HFFc6 (cell line): ENCODE results near the gene TUBA1A. TPM values are rescaled to one million over a fixed set of nuclear protein-coding genes. Genes with fewer than 3 reads are reported as not detected.
"Not testable (repeated sequence)": the region's sequence is repeated elsewhere in the genome, so short reads cannot be mapped to it uniquely, and the experiment has no call there.

Source experiments
- DNase-seq: peaks from one replicate; pipeline ENCODE4 v3.0.0-alpha.2; 2018
- H3K27ac Mint-ChIP-seq: 2 replicates; pipeline ENCODE4 v1.8.0; 2020; ENCODE audit warnings: mild to moderate bottlenecking, mixed read lengths
- H3K27me3 Mint-ChIP-seq: 2 replicates; pipeline ENCODE4 v1.8.0; 2021; ENCODE audit warnings: mild to moderate bottlenecking, moderate library complexity, mixed read lengths; ENCODE audit not compliant: insufficient read depth
- H3K36me3 Mint-ChIP-seq: 2 replicates; pipeline ENCODE4 v1.8.0; 2021; ENCODE audit warnings: low read depth, mixed read lengths
- H3K4me1 Mint-ChIP-seq: 2 replicates; pipeline ENCODE4 v1.8.0; 2020; ENCODE audit warnings: low read depth, mixed read lengths
- H3K4me3 Mint-ChIP-seq: 2 replicates; pipeline ENCODE4 v1.8.0; 2020; ENCODE audit warnings: mild to moderate bottlenecking, moderate library complexity, mixed read lengths
- H3K9me3 Mint-ChIP-seq: 2 replicates; pipeline ENCODE4 v1.8.0; 2020; ENCODE audit warnings: mild to moderate bottlenecking, mixed read lengths
- CTCF ChIP-seq: fragments of 200-600 bp; sonication (generic); IDR thresholded peaks from 2 replicates; pipeline ENCODE4 v1.5.0; 2021; ENCODE audit warnings: antibody characterized with exemption, mild to moderate bottlenecking
- total RNA-seq, 6 experiments: library from RNA; stranded (reverse); fragmentation: NEBNext Ultra II Directional; extraction: Animal tissue kit (Norgen Biotek cat#: 25700); gene quantifications; 2 replicates in 1 of 6; 3 replicates in 5 of 6; pipeline ENCODE4 v1.2.3, GENCODE V29; 2021

Gene TUBA1A
- total RNA-seq, 6 experiments from 2014 or later = 227 to 300 (median 257) TPM

DNA sequence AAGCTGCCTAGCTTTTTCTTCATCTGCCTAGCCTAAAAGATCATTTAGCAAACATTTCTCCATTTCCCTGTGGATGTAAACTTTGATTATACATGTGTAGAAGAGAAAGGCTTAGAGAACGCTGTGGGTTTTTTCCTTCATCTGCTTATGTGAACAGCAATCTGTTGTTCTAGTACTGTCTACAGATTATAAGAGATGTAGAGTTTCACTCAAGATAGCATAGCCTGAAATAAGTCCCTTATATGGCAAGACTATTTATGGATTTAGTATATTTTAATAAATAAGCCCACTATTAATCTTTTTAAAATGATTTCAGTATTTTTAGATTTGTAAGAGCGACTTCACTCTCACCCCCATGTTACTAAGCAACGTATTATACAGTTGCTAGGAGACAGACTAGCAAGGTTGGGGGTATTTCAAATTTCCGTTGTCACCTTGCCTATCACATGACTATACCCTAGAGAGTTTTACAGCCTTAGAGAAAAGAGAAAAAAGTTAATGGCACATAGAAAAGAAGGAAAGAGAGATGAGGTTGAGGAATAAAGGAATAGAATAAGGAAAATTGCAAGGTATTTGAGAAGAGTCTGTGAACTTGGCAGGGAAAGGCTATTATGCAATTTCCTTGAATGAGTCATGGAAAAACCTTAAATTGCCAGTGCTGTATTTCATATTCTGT is 12.2 kb upstream of the TUBA1A start:
- no peaks in the 10 kb centered on the region for H3K36me3 Mint-ChIP-seq
- H3K27ac Mint-ChIP-seq = peak overlapping the region; percentile 94
- no peak for TF ChIP-seq CTCF
- H3K27me3 Mint-ChIP-seq = peaks cover 2% of the 10 kb centered on the region
- H3K4me3 Mint-ChIP-seq = peak overlapping the region; percentile 66
- peak; percentile 71 for DNase-seq
- H3K4me1 Mint-ChIP-seq = peaks cover 37% of the 10 kb centered on the region
- no peaks in the 10 kb centered on the region for H3K9me3 Mint-ChIP-seq

GRCh38 chr12:49198431-49199155 is 9.7 kb upstream of the TUBA1A start:
- no peaks in the 10 kb centered on the region for H3K9me3 Mint-ChIP-seq
- peaks cover 37% of the 10 kb centered on the region for H3K4me1 Mint-ChIP-seq
- peak overlapping the region; percentile 80 for H3K4me3 Mint-ChIP-seq
- DNase-seq = peak; percentile 84
- H3K27ac Mint-ChIP-seq = peak overlapping the region; percentile 86
- no peaks in the 10 kb centered on the region for H3K36me3 Mint-ChIP-seq
- TF ChIP-seq CTCF = no peak
- H3K27me3 Mint-ChIP-seq = peaks cover 2% of the 10 kb centered on the region

- DNase-seq = no peak
- Mint-ChIP-seq H3K4me3 (no peak overlapping the region), H3K36me3 (no peaks in the 10 kb centered on the region), H3K4me1 (peaks cover 36% of the 10 kb centered on the region), H3K9me3 (no peaks in the 10 kb centered on the region), H3K27ac (no peak overlapping the region), H3K27me3 (peaks cover 2% of the 10 kb centered on the region)
- no peak for TF ChIP-seq CTCF
These were observed 8.4 kb upstream of the TUBA1A start for GRCh38 chr12:49197256-49197655.

DNA sequence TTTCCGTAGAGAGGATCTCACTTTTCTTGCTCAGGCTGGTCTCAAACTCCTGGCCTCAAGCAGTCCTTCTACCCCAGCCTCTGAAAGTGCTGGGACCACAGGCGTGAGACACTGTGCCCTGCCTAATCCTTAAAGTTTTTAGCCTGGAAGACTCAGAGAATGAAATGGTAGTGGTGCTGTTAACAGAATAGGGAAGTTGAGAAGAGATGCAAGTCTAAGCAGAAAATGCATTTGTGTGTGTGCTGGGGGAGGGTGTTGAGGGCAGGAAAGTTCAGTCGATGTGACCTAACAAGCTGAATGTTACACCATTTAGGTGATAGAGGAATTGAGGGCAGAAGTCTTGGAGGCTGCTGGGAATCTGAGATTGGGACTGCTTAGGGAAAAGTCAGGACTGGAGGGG is 6.9 kb upstream of the TUBA1A start:
- no peak for TF ChIP-seq CTCF

GRCh38 chr12:49193746-49194145 is 4.9 kb upstream of the TUBA1A start:
- not testable (repeated sequence) for DNase-seq, H3K36me3 Mint-ChIP-seq, H3K27ac Mint-ChIP-seq, H3K27me3 Mint-ChIP-seq, H3K9me3 Mint-ChIP-seq, H3K4me3 Mint-ChIP-seq
- peaks cover 19% of the 10 kb centered on the region for H3K4me1 Mint-ChIP-seq

More for the DNA sequence above, 6.9 kb upstream of the TUBA1A start:
- Mint-ChIP-seq H3K9me3 (no peaks in the 10 kb centered on the region), H3K27ac (no peak overlapping the region), H3K4me3 (no peak overlapping the region), H3K36me3 (no peaks in the 10 kb centered on the region), H3K27me3 (peaks cover 2% of the 10 kb centered on the region; the same call in 1 of the 2 replicates), H3K4me1 (peaks cover 21% of the 10 kb centered on the region)
- DNase-seq = no peak

- H3K4me3 Mint-ChIP-seq = not testable (repeated sequence)
- peaks cover 20% of the 10 kb centered on the region for H3K4me1 Mint-ChIP-seq
These were observed 2.6 kb upstream of the TUBA1A start for GRCh38 chr12:49191498-49191897.

More at GRCh38 chr12:49191498-49191897, 2.6 kb upstream of the TUBA1A start:
- H3K27me3 Mint-ChIP-seq = peaks cover 11% of the 10 kb centered on the region
- DNase-seq, H3K36me3 Mint-ChIP-seq, H3K27ac Mint-ChIP-seq, H3K9me3 Mint-ChIP-seq: not testable (repeated sequence)
